NCI-H2107 treated with DMSO at 0.1 percent for 48 hours (cell line): Measurements from ENCODE around the gene EPB41L4A.

ENCODE experiments used
- DNase-seq: peaks from one replicate; lab custom pipeline; 2025; ENCODE audit not compliant: unreplicated experiment; lab: John Stamatoyannopoulos, UW

EPB41L4A gene

DNA sequence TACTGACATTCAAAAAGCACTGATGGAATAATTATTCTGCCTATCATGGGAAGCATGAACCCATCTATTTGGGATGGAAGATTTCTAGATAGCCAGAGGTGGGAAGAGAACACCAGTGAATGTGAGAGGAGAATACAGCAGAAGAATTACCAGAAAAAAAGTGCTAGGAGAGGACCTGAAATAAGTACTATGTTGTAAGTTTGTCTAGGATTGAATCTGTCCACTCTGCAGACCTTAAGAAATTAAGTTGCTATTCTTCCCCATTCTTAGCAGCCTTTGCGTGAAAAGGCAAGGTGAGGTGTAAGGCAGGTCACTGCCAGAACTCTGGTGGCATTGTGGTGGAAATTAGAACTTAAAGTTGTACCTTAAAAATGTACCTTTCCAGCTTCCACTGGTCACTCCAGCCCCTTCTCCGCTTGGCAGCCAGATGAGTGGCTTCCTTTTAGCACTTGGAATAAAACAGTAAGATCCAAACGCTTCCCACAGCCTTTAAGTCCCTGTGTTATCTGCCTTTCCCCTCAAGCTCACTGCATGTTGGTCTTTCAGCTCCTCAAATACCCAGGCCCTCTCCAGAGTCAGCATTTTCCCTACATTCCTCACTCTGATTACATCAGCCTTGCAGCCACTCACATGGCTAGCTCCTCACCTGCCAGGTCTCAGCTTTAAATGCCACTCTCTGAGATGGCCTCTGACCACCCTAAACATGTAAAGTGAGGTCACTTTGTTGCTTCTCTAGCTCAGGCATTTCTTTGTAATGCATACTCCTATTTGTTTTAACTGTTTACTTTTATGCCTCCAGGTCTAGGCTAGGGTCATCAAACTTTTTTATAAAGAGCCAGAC, 253.0 kb downstream of the EPB41L4A start:
- no peak for DNase-seq

DNA sequence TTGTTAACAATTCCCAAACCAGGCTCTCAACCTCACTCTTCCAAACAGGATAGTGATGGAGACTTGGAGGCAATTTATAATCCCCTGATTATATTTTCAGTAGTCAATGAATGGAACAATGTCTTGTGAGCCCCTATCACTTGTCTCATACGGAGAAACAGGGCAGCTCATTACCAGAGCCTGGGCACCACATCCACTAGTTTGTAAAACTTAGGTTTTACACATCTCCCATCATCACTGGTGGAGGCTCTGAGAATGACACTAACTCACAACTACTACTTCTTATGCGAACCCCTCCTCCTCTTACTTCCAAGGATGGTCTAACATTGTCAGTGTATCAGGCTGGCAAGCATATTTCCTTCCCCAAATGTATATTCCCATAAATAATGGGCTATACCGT, 253.7 kb downstream of the EPB41L4A start:
- no peak for DNase-seq

DNA sequence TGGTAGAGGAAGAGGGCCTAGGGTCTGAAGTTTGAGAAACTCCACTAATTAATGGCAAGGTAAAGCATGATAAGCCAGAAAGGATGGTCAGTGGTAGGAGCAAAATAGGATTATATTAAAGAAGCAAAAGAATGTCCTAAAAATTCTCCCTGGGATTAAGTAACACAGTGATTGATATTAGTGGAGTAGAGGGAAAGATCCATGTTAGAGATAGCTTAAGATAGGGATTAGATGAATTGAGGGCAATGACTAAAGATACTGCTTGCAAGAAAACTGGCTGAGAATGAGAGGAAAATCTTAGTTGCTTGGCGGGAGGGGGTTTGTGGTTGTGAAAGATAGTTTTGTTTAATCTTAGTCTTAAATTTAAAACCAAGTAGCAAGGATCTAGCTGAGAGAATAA, 255.6 kb downstream of the EPB41L4A start:
- no peak for DNase-seq

DNA sequence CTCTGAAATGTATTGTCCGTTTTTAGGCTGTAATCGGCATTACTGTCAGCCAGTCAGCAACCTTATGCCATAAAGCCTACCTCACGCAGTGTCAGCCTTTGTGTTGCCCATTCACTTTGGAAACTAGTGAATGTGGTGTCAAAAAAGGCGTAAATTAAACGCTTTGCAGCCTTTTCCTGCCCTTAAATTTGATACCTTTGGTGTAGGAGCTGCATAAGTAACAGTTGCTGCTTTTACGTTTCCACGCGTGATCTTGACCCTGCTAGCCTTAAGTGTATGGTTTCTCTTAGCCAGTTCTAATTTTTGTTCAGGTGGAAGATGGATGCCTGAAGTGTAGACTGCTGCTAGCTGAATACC, 257.7 kb downstream of the EPB41L4A start:
- DNase-seq: no peak

DNA sequence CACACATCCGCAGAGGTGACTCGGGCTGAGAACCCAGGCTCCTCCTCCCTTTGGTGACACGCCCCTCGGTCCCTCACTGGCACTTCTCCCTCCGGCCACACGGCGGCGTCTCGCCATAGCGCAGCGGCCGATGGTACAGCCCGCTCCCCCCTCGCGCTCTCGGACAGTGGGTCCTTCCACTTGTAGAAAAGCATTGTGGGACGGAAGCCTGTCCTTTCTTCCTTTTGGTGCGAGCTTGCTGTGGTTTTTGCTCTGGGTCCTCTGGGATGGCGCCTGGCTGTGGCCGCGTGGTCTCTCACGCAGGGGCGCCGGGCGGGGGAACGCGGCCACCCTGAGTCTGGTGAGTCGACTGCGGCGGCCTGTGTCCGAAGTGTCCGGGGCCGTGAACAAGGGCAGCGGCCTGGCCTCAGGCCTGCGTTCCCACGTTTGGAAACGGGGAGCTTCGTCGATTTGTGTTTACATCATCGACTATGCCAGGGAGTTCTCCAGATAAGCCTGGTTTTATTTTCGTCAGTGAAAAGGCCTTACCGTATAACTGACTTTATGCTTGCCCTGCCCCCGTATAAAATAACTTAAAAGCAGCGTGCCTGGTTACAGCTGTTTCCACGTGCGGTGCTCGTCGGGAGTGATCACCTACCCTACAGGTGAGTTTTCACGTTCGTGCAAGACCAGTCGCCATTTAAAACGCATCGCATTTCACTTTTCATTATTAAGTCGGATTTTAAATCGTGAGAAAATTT, 258.3 kb downstream of the EPB41L4A start:
- peak; percentile 51 for DNase-seq

DNA sequence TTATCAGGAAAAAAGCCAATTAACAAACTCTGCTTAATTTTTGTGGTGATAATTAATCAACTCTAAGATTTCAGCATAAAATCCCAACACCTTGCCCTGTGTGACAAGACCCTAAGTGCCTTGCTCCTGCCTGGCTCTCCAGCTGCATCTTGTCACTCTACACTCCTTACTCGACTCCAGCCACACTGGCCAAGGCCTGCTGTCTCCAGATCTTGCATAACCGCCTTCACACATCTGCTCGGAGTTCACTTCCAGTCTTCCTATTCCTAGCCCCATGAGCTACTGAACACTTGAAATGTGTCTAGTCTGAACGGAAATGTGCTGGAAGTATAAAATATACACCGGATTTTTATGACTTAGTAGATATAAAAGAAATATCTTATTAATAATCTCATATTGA, 259.6 kb downstream of the EPB41L4A start:
- DNase-seq: no peak

DNA sequence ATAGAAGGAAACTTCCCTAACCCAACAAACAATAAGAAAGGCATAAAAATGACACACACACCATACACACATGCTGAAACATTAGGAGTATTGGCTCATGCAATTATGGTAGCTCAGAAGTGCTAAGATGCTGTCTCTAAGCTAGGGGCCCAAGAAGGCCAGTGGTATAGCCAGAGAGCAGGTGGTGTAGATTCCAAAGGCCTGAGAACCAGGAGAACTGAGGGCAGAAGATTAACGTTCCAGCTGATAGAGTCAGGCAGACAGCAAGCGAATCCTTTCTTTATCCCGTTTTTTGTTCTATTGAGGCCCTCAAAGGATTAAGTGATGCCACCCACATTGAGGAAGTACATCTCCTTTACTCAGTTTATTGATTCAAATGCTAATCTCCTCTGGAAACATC, 262.9 kb downstream of the EPB41L4A start:
- DNase-seq: no peak

DNA sequence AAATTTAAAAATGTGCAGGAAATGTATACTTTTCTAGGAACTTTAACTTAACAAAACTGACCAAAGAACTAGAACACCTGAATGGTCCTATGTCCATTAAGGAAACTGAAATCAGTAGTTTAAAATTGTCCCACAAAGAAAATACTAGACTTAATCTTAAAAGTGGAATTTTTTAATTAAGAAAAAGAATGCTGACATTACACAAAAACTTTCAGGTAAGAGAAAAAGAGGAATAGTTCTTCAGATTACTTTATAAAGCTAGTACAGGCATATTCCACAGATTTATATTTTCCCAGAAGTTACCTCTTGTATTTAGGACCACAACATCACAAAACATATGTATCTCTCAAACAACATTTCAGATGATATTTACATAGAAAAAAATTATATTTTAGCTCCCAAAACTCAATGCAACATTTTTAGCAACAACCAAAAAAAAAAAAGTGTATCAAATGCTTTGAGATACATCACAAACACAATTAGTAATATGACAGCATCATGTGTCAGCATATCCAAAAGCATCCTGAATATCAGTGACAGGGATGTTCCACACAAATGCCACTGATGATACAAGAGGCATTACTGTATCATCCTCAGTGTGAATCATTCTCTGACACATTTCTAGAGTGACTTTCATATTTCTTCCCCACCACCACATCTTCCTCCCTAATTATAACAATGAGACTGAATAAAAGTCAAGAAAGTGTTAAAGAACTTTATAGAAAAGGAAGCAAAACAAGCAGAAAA, 264.0 kb downstream of the EPB41L4A start:
- no peak for DNase-seq

DNA sequence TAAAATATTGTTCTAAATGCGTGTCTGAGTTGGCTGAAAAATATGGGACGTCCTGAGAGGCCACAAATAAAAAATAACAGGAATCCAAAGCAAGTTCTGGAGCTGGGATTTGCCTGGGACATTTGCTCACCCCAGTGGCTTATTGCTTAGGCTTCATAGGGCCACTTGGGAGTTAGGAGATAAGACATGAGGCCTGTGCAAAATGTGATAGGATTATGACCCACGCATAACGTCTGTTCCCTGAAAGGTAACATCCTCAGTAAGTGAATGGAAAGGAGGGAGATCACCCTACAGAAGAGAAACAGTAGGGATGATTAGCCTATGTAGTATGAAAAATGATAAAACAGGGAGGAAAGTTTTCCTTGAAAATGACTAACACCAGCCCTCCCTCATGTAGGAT, 269.4 kb downstream of the EPB41L4A start:
- no peak for DNase-seq

DNA sequence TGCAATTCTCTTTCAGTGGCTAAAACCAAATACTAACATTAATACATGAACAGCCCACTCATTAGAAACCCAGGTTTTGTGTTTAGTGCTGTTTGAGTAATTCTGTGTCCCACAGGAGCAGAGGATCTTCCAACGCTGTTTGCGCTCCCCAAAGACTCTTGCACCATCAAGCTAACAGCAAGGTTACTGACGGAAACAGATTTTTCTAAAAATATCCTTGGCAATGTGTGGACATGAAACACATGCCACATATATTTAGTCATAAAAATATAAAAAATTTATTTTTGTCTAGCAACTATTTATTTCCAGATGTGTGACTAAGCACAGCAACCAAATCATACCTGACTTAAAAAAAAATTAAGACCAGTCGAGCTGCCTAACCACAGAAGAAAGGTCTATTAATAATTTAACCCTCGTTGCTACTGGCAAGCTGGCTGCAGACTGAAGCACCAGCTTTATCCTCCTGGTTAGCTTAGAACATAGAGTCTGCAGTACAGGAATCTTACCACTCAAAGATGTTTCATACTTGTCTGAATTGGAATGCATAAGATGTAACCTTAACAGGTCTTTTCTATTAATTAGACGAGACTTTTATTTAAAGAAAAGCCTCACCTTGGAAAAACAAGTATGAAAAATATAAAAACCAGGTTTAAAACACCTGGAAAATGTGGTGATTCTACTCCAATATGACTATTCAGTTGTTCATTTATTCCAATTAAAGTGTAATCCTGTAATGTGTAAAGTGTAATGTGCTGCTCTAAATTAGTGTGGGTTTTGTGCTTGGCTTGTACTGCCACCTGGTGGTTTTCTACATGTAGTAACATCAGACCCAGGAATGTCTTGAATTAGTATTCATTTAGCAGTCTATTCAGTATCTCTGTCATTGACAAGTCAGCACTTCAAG, 272.5 kb downstream of the EPB41L4A start:
- DNase-seq: peak; percentile 20

DNA sequence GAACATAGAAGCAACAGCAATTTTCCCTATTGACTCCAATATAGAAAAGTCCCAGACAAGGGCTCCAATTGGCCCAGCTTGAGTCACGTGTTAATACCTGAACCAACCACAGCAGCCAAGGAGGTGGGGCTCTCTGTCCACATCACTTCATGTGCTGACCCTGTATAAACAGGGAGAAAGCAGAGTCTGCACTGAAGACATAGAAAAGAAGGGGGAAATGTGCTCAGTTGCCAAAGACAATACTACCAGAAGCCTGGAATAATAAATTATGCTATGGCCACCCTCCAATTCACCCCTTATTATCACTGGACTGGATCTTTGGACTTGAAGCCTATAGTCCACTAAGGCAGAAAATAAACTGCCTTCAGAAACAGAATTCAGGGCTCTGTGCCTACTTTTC, 275.4 kb downstream of the EPB41L4A start:
- DNase-seq: no peak

DNA sequence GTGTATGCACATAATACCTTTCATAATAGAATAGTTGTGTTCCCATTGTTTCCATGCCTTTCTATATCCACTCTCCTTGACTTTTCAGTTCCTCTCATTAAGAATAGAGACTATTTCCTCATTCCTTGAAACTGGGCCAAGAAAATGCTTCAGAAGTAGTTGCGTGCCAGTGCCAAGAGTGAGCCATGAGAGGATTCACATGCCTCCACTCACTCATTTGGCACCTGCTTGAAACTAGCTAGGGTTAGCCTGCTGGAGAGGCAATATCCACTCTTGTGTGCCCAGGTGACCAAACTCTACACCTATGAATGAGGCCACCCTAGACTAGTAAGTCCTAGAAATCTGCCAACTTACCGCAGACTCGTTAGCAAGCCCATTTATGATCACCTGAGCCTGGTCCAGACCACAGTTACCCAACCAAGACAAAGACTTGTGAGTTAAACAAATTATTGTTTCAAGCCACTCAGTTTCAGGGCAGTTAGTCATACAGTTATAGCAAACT, 276.3 kb downstream of the EPB41L4A start:
- DNase-seq: no peak

DNA sequence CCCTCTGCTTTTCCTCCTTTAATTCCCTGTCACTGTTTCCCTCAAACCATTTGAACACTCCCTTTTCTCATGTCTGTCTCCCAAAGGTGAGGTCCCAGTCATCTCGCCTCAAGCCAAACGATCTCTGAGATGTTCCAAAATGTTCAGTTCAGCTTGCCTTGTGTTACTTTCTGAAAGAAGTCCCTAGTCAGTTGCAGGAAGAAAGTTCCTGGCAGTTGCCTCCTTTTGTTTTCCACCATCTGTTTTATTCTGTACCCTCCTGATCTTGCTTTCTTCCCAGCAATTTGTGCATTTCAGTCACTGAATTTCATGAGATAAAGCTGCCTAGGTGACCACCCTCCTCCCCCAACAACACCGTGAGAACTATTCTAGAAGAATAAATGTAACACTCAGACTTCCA, 277.5 kb downstream of the EPB41L4A start:
- DNase-seq: no peak

DNA sequence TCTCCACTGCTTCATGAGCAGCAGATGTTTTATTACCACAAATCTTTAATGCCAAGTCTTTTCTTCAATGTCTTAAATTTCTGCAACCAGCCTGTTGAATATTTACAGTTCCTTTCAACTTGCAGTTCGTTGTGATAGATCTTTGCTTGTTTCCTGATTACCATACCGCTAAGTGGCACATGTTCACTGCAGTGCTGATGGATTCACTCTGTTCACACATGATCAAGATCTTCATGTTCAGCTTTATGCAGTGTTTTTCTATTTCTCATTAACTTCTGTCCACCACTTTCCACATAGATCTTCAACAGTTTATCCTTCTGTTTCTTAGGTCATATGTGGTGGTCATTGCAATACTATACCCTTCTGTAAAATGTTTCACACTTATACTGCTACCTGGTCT, 280.6 kb downstream of the EPB41L4A start:
- no peak for DNase-seq

DNA sequence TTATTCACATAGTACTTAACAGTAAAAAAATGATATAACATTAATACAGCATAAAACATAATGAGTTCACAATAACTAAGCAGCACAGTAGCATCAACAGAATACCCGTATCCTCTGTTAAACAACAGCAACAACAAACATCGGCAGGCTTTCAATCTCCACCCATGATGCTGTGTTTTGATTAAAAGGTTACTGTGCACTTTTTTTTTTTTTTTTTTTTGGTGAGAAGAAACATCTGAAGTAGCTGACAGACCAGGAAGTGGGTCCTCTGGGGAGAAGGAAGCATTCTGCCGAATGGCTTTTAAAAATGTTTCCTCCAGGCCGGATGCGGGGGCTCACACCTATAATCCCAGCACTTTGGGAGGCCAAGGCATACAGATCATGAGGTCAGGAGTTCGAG, 282.3 kb downstream of the EPB41L4A start:
- no peak for DNase-seq

DNA sequence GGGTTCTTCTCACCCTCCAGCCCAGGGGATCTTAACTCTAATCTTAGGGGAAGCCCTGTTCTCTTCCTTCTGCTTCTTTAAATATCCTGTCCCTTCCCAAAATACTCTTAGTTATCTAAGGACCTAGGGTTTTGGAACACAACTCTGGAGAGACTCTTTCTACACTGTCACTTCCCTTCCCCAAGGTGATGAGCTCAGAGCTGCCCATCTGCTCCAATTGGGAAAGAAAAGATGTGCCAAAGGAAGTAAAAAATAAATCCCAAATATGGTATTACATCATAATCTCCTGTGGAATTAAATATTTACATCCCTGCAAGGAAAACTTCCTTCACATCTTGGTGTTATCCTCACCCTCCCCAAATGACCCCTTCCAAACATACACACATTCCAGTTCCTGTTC, 291.2 kb downstream of the EPB41L4A start:
- DNase-seq: no peak

DNA sequence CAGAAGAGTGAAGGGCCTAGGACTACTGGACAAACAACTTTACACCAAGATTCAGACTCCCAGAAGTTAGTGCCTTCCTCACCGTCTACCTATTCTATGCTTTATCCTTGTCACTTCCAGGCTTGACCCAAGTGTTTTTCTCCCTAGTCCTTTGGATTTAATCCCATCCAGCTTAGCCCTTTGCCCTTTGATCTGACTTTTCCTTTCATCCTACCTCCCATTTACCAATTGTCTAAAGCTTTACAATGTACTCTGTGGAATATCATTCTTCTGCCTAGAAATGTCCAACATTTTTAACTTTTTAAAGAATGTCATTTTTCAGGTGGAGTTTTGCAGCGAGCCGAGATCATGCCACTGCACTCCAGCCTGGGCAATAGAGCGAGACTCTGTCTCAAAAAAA, 292.1 kb downstream of the EPB41L4A start:
- DNase-seq: no peak

DNA sequence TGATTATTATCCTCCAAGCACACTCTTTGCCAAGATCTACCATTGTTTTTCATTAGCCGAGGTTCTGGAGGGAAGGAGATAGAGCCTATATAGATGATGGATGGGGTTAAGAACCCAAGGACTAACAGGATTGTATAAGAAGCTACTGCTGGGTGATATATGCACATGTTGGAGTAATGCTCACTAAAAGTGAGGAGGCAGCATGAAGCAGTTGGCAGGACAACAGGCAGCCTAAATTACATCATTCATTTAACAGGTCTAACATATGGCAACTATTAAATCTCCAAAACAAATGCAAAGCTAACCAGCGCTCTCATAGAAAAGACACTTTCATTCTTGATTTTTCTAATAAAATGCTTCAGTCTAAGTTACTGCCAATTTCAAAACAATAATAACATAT, 293.2 kb downstream of the EPB41L4A start:
- DNase-seq: no peak

DNA sequence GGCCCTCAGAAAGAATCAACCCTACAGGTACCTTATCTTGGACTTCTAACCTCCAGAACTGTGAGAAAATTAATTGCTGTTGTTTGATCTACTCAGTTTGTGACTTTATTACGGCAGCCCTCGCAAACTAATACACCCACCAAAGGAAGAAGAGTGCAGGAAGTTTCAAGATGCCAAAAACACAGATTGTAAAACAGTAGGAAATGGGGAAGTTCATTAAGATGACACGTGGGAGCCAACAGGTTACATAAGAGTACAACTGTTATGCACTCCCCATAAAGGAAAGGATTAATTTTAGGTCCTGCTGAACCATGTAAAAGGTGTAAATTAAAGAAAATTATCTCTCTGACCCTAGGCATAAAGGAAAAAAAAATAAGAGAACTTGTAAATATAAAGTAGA, 294.3 kb downstream of the EPB41L4A start:
- no peak for DNase-seq

DNA sequence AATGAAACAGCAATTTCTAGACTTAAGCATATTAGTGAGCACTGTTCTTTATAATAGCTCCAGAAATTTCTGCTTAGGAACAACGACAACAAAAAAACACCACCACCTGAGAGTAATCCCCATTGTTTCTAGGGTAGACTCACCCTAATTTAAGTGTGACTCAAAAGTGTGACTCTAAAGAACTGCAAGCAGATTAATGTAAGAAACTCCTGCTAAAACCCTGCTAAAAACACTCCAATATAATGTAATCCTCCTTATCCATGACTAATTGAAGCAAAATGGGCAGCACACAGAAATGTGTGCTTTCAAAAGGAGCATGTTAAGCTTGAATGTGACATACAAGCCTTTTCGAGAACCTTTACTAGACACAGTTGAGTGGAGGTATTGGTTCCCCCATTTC, 296.0 kb downstream of the EPB41L4A start:
- DNase-seq: no peak

DNA sequence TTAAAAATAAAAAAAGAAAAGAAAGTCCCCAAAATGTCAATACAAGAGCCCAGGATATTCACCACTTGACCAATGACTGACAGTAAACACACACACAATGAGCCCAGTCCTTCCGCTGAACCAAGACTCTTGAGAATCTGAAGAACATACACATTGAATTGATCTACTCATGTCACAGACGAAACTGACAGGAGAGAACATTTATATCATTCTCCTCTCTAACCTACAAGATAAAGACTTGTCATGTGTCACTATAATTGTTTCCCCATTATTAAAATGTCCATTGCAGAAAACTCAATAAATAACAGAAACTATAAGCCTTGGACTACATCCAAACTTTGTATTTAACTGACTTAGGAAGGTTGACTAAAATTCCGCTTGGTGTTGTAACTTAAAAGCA, 296.7 kb downstream of the EPB41L4A start:
- no peak for DNase-seq
